Activated CD4-positive, alpha-beta T cell treated with anti-CD3 and anti-CD28 coated beads, Interleukin-2, amount 10 ng/mL, durations not matched to agents 24 days and 14 days (primary cell): ENCODE results near the gene ITGA2. TPM values are rescaled to one million over a fixed set of nuclear protein-coding genes. Genes with fewer than 3 reads are reported as not detected.

Experiments used
- DNase-seq: peaks from one replicate; pipeline ENCODE4 v3.0.0; 2022
- H3K27ac Mint-ChIP-seq: one replicate; pipeline ENCODE4 v1.8.0; 2022; ENCODE audit warnings: mild to moderate bottlenecking, mixed read lengths
- H3K27me3 Mint-ChIP-seq: one replicate; pipeline ENCODE4 v1.8.0; 2022; ENCODE audit warnings: mixed read lengths
- H3K36me3 Mint-ChIP-seq: one replicate; pipeline ENCODE4 v1.8.0; 2022; ENCODE audit warnings: low read depth, mild to moderate bottlenecking, mixed read lengths
- H3K4me1 Mint-ChIP-seq: one replicate; pipeline ENCODE4 v1.8.0; 2021; ENCODE audit warnings: mixed read lengths
- H3K4me3 Mint-ChIP-seq: one replicate; pipeline ENCODE4 v1.8.0; 2022; ENCODE audit warnings: mild to moderate bottlenecking, moderate library complexity, mixed read lengths
- H3K9me3 Mint-ChIP-seq: one replicate; pipeline ENCODE4 v1.8.0; 2021; ENCODE audit warnings: mixed read lengths
- intact Hi-C: fragments of 100-400 bp; cut with micrococcal nuclease; formaldehyde crosslinking; loops from one replicate; pipeline ENCODE4 v1.15.1; 2023
- total RNA-seq: library from RNA; stranded (reverse); gene quantifications from 2 replicates; pipeline ENCODE4 v1.2.3, GENCODE V29; 2022

Gene ITGA2
- total RNA-seq, 1 donor from 2014 or later: 3.9 TPM

DNA sequence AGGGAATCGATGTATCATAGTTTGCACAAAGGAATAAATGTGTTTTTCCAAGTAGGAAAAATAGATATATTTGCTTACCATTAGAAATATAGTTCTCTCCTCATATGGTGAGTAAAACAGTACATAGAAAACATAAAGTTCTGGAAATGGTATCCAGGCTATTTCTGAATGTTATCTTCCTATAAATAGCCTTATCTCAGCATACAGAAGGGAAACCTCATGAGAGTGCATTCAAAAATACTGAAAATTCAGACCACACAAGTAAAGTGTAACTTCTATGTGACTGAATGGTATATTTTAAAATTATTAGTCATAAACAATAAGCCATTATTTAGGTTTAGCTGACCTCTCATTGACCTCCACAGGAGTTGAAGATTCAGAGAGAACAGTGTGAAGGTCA is 76.9 kb downstream of the ITGA2 start:
- intact Hi-C loops: no loop called here
- Mint-ChIP-seq H3K27ac (no peak overlapping the region), H3K27me3 (no peaks in the 10 kb centered on the region), H3K4me3 (no peak overlapping the region), H3K9me3 (no peaks in the 10 kb centered on the region), H3K4me1 (peaks cover 21% of the 10 kb centered on the region), H3K36me3 (peaks cover 55% of the 10 kb centered on the region)
- DNase-seq: no peak

DNA sequence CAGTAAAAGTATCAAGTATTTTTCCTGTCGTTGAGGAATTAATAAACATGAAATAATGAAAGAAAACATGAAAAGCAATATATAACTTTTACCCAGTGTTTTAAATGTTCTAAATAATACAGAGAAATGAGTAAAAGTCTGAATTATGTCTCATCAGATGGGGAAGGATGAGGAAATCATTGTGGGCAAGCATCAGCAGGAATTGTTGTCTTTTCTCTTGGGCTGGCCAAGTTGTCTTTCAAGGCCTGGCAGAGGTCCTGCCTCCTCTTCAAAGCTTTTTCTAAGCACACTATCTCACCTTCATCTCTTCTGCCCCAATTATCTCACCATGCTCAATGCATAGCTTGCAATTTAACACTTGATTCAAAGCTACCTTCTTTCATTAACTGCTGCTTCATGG is 78.5 kb downstream of the ITGA2 start:
- no peak overlapping the region for H3K27ac Mint-ChIP-seq
- peaks cover 49% of the 10 kb centered on the region for H3K36me3 Mint-ChIP-seq
- H3K9me3 Mint-ChIP-seq: no peaks in the 10 kb centered on the region
- peaks cover 26% of the 10 kb centered on the region for H3K4me1 Mint-ChIP-seq
- DNase-seq: peak; percentile 48
- intact Hi-C loops: no loop called here
- H3K4me3 Mint-ChIP-seq: no peak overlapping the region
- H3K27me3 Mint-ChIP-seq: no peaks in the 10 kb centered on the region

DNA sequence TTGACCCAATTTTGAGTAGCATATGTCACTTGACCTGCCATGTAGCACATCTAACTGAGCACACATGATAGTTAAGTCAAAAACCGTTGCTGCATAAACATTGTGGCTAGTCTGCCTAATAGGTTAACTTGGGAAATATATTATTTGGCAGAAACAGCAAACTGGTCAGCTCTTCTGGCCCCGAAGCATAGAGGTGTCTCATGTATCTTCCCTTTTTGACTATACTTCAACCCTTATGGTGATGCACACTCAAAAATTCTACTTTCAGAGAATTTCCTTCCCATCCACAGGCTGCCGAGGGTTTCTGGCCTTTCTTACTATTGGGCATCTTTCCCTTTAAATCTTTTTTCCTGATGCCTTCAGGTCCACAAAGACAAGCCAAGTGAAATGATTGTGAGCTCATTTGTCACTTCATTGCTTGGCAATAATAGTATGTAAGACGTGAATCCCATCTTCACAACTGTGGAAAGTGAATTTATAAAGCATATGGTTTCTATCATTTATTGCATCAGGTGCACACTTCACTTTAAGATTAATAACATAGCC is 79.2 kb downstream of the ITGA2 start:
- Mint-ChIP-seq H3K27me3 (no peaks in the 10 kb centered on the region), H3K36me3 (peaks cover 53% of the 10 kb centered on the region), H3K4me1 (peaks cover 26% of the 10 kb centered on the region), H3K9me3 (no peaks in the 10 kb centered on the region), H3K4me3 (no peak overlapping the region), H3K27ac (no peak overlapping the region)
- peak; percentile 49 for DNase-seq
- intact Hi-C loops: no loop called here

DNA sequence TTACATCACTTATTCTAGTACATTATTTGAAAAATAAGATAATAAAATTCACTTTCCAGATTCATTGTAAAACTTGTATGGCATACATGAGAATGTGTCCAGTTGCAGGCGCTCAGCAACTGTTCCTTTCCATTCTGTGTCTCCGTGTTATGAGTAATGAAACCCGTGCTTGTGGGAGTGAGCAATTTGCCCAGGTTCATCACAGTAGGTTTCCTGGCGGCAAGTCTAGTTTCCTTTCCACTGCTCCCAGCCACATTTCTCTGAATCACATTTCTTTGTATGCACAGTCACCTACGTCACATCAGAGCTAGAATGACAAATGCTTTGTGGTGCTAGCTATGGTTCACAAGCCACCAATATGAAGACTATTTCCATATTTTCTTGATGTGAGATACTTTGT is 80.5 kb downstream of the ITGA2 start:
- Mint-ChIP-seq H3K4me3 (peak overlapping the region; percentile 54), H3K9me3 (no peaks in the 10 kb centered on the region), H3K27me3 (no peaks in the 10 kb centered on the region), H3K27ac (peak overlapping the region; percentile 85), H3K4me1 (peaks cover 28% of the 10 kb centered on the region), H3K36me3 (peaks cover 59% of the 10 kb centered on the region)
- peak; percentile 92 for DNase-seq
- intact Hi-C loops: loop anchor here (1.0 kb wide), 9 partner anchors 11 to 121 kb away; partner anchors contain the start of gene MOCS2

DNA sequence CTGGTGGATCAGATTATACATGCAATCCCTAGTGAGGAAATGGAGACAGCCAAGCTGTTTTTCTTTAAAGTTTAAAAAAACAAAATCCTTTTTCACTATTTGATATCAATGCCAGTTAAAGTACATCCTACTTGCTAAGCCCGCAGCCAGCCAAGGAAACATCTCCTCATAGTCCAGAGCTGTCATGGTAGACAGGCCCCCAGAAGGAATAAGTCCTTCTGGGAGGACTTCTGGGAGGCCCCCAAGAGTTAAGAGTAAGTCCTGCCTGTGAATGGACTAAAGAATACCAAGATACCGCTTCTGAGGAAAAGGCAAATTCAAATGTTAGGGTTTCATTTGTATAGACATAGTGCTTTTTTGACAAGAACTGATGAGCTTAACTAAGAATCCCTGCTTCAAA is 82.1 kb downstream of the ITGA2 start:
- intact Hi-C loops: no loop called here
- no peaks in the 10 kb centered on the region for H3K9me3 Mint-ChIP-seq
- H3K27me3 Mint-ChIP-seq: no peaks in the 10 kb centered on the region
- H3K4me3 Mint-ChIP-seq: no peak overlapping the region
- DNase-seq: peak; percentile 47
- peaks cover 59% of the 10 kb centered on the region for H3K36me3 Mint-ChIP-seq
- H3K27ac Mint-ChIP-seq: no peak overlapping the region
- peaks cover 28% of the 10 kb centered on the region for H3K4me1 Mint-ChIP-seq

DNA sequence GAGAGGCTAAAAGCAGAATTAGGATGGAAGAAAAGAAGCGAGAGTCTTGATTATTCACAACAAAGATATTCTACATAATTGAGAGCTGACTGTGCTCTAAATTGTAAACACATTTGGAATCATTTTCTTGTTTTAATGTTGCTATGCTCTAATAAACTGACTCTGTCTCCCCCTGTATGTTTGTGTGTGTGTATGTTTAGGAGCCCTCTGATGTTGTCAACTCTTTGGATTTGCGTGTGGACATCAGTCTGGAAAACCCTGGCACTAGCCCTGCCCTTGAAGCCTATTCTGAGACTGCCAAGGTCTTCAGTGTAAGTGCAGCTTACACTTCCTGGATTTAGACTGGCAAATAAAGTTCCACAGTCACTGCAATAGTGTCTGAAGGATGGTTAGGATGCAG is 82.6 kb downstream of the ITGA2 start:
- peaks cover 60% of the 10 kb centered on the region for H3K36me3 Mint-ChIP-seq
- DNase-seq: peak; percentile 49
- intact Hi-C loops: no loop called here
- no peak overlapping the region for H3K4me3 Mint-ChIP-seq
- peaks cover 28% of the 10 kb centered on the region for H3K4me1 Mint-ChIP-seq
- H3K9me3 Mint-ChIP-seq: no peaks in the 10 kb centered on the region
- peak overlapping the region; percentile 77 for H3K27ac Mint-ChIP-seq
- no peaks in the 10 kb centered on the region for H3K27me3 Mint-ChIP-seq

DNA sequence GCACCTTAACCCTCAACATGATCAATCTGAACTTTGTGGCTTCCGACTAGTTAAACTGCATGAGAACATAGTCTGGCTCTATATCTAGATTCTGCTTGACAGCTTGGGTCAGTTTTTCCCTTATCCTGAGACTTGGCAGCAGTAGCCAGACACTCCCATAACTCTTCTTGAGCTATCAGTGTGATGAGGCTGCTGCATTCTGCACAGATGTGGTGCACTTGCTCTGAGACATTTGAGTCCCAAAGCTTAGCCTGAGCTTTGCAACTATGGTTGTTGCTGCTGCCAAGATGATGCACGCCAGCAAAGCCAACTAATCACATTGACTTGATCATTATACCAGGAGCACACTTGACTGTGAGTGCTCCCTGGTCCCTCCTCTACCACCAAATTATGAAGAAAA is 84.2 kb downstream of the ITGA2 start:
- intact Hi-C loops: no loop called here
- H3K4me1 Mint-ChIP-seq: peaks cover 20% of the 10 kb centered on the region
- H3K4me3 Mint-ChIP-seq: no peak overlapping the region
- no peaks in the 10 kb centered on the region for H3K9me3 Mint-ChIP-seq
- no peaks in the 10 kb centered on the region for H3K27me3 Mint-ChIP-seq
- peaks cover 59% of the 10 kb centered on the region for H3K36me3 Mint-ChIP-seq
- H3K27ac Mint-ChIP-seq: no peak overlapping the region
- peak; percentile 53 for DNase-seq

DNA sequence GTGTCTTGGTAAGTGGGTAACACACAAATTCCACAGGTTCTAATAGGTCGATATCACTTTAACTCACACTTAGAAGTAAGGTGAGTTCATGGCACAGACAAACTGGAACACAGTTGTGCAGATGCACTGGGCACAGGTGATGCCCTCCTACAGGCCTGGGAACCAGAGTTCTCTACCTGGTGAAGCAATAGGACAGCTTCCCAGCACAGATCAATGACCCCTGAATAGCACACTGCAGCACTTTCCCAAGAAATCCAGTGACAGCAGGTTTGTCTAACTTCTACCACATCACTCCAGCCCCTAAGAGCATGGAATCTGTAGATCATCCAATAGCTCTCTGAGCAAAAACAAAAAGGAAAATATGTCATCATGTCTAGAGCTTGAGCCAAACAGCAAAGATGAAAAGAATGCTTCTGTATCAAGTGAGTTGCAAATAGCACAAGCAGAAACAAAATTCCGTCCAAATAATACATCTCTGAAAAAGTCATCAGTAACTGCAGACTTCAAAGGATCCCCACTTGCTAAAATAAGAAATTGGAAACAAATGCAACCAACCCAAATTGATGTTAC is 86.9 kb downstream of the ITGA2 start:
- Mint-ChIP-seq H3K36me3 (peaks cover 69% of the 10 kb centered on the region), H3K27ac (no peak overlapping the region), H3K27me3 (no peaks in the 10 kb centered on the region), H3K9me3 (peaks cover 10% of the 10 kb centered on the region), H3K4me1 (peaks cover 17% of the 10 kb centered on the region), H3K4me3 (no peak overlapping the region)
- DNase-seq: peak; percentile 50
- intact Hi-C loops: no loop called here

DNA sequence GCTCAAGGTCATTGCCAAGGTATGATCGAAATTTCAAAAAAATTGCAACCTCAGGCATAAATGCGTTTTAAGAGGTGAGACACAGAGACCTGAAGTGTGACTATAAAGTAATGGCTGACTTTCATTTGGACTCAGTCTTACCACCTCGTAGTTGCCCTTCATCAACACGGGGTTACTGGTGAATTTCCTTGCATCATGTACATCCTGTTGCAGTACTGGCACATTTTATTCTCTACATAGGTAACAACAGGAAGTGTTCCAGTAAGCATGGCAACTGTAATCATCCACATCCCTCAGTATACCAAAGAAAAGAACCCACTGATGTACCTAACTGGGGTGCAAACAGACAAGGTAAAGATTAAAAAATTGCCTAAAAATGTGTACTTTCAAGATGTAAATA is 91.1 kb downstream of the ITGA2 start:
- Mint-ChIP-seq H3K4me1 (peaks cover 41% of the 10 kb centered on the region), H3K27me3 (no peaks in the 10 kb centered on the region), H3K36me3 (peaks cover 64% of the 10 kb centered on the region), H3K27ac (peak overlapping the region; percentile 62), H3K4me3 (no peak overlapping the region), H3K9me3 (peaks cover 10% of the 10 kb centered on the region)
- intact Hi-C loops: loop anchor here (1.0 to 10.0 kb wide), 2 partner anchors 11 to 305 kb away; no protein-coding TSS in a partner anchor
- DNase-seq: peak; percentile 71

DNA sequence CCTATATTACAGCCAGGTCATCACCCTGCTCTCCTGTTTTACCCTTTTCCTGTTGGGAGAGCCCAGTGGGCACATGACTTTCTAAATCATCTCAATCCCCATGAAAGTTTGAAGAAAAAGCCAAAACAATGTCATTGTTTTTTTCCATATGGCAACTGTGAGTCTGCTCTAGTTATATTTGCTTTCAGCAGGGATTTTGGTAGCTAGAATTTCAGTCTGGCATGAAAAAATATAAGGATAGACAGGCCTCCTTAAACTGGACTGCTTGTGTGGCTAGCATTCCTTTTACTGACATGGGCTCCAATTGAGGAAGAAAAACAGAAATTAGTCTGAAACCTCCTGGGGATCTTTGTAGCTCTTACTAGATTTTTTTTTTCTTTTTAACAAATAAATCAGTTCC is 94.8 kb downstream of the ITGA2 start:
- H3K36me3 Mint-ChIP-seq: peaks cover 51% of the 10 kb centered on the region
- no peak overlapping the region for H3K27ac Mint-ChIP-seq
- intact Hi-C loops: loop anchor here (10.0 kb wide), 1 partner anchor 309 kb away; no protein-coding TSS in a partner anchor
- H3K27me3 Mint-ChIP-seq: no peaks in the 10 kb centered on the region
- no peak for DNase-seq
- H3K9me3 Mint-ChIP-seq: peaks cover 10% of the 10 kb centered on the region
- peak overlapping the region; percentile 53 for H3K4me3 Mint-ChIP-seq
- H3K4me1 Mint-ChIP-seq: peaks cover 52% of the 10 kb centered on the region

DNA sequence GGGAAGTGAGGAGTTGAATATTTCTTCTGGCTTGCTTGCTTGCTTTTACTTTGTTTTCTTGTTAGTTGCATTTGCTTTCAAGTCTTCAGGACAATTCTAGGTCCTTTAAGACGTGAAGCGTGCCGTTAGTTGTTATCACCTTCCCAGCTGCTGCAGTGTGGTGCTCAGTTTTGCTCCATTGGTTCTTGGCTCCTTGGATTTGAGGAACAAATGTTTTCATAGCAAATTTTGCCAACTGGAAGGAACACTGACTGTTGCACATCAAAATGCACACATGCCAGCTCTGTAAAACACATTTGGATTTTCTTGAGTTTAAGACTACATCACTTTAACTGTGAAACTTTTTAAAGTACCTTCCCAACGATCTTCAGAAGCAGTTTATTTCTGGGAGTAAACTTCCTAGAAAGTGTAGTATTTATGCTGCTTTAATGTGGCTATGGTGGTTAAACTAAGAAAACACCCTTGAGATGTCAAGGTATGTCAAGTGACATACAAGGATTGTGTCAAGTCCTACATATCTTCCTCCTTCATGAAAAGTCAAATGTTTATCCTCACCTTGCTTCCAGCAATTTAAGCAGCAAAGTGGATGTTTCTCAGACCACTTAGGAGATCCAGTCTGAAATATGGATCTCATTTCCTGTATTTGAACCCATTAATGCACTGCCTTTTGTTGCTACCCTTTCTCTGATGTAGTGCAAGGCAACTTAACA is 95.5 kb downstream of the ITGA2 start:
- peak; percentile 62 for DNase-seq
- no peaks in the 10 kb centered on the region for H3K27me3 Mint-ChIP-seq
- peaks cover 49% of the 10 kb centered on the region for H3K36me3 Mint-ChIP-seq
- peak overlapping the region; percentile 53 for H3K4me3 Mint-ChIP-seq
- peaks cover 58% of the 10 kb centered on the region for H3K4me1 Mint-ChIP-seq
- no peak overlapping the region for H3K27ac Mint-ChIP-seq
- H3K9me3 Mint-ChIP-seq: peaks cover 10% of the 10 kb centered on the region
- intact Hi-C loops: loop anchor here (10.0 kb wide), 1 partner anchor 310 kb away; no protein-coding TSS in a partner anchor

DNA sequence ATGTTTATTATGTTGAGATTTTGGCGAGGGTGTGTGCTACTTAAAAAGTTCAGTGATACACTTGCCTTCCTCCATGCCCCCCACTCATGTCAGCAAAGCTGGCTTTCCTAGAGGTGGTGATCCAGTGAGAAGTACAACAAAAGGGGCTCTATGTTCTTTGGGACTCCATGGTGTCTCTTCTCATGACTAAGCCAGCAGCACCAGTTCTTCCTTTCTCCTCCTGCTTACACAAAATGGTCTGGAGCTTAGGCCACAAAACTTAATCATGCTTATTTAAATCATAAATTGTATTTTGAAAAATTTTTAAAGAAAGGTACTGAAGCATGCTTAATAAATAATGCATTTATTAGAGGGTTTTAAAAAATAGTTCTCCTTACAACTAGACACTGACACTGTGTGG is 98.0 kb downstream of the ITGA2 start:
- H3K9me3 Mint-ChIP-seq: no peaks in the 10 kb centered on the region
- DNase-seq: peak; percentile 48
- H3K27ac Mint-ChIP-seq: no peak overlapping the region
- H3K4me1 Mint-ChIP-seq: peaks cover 55% of the 10 kb centered on the region
- H3K4me3 Mint-ChIP-seq: no peak overlapping the region
- no peaks in the 10 kb centered on the region for H3K27me3 Mint-ChIP-seq
- H3K36me3 Mint-ChIP-seq: peaks cover 40% of the 10 kb centered on the region
- intact Hi-C loops: loop anchor here (10.0 kb wide), 1 partner anchor 312 kb away; no protein-coding TSS in a partner anchor

DNA sequence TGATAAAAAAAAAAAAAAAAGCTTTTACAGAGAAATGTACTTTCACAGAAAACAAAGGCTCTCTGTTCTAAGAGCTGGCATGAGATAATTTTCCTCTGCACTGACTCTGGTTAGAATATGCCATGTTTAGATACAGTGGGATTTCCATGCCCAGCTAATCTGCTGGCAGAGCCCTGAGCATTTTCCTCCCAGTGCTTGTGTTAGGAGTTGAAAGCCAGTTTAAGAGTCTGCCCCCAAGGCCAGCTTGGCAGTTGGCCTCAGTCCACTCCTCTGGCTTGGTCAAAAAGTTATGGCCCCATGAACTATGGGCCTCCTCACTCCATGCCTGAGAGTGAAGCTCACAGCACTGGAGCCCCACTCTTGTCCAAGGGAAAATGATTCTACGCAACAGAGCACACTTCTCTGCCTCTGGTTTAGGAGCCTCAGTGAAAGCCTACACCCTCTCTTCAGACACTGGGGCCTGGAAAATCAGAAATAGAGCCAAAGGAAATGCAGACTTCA is 98.5 kb downstream of the ITGA2 start:
- Mint-ChIP-seq H3K27ac (no peak overlapping the region), H3K4me1 (peaks cover 51% of the 10 kb centered on the region), H3K36me3 (peaks cover 38% of the 10 kb centered on the region), H3K9me3 (no peaks in the 10 kb centered on the region), H3K27me3 (no peaks in the 10 kb centered on the region), H3K4me3 (no peak overlapping the region)
- intact Hi-C loops: loop anchor here (2.0 to 10.0 kb wide), 2 partner anchors 57 to 313 kb away; no protein-coding TSS in a partner anchor
- DNase-seq: peak; percentile 51

DNA sequence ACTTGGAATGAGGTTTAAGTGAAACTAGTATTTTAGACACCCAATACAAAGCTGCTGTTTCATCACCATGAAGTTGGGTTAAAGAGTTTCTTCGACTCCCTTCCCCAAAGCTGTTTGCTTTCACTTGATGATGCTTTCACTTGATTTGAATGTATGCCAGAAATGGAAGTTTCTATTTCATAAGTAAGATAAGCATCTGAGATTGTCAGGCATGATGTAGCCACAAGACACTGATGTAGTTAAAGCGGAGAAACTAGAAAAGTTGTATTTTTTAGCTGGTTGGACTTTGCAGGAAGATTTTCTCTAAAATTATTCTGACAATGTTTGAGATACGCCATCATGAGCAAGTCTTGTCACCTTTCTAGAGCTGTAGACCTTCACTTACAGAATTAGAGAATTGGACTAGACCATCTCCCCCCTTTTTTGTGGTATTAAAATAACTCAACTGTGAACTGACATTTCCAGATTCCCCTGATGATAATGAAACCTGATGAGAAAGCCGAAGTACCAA is 100.4 kb downstream of the ITGA2 start:
- intact Hi-C loops: loop anchor here (1.0 to 10.0 kb wide), 5 partner anchors 20 to 315 kb away; no protein-coding TSS in a partner anchor
- DNase-seq: peak; percentile 77
- H3K27me3 Mint-ChIP-seq: no peaks in the 10 kb centered on the region
- peak overlapping the region; percentile 42 for H3K27ac Mint-ChIP-seq
- peaks cover 32% of the 10 kb centered on the region for H3K36me3 Mint-ChIP-seq
- no peaks in the 10 kb centered on the region for H3K9me3 Mint-ChIP-seq
- peak overlapping the region; percentile 45 for H3K4me3 Mint-ChIP-seq
- H3K4me1 Mint-ChIP-seq: peaks cover 38% of the 10 kb centered on the region
